HEK293 (cell line): ENCODE results near the gene PHACTR1.

Experiments used
- IKZF3 ChIP-seq: fragments of 450-650 bp; IDR thresholded peaks from 2 replicates; pipeline ENCODE4 v1.5.0; 2018; ENCODE audit warnings: missing biosample characterization, mild to moderate bottlenecking, missing genetic modification characterization, moderate library complexity
- MZF1 ChIP-seq: fragments of 450-650 bp; formaldehyde crosslinking; IDR thresholded peaks from 2 replicates; pipeline ENCODE4 v1.5.1; 2017; ENCODE audit warnings: missing biosample characterization, missing genetic modification characterization, borderline replicate concordance
- SETDB1 ChIP-seq: IDR thresholded peaks from one replicate; pipeline ENCODE4 v1.6.1; 2017; ENCODE audit warnings: mild to moderate bottlenecking, low read length, moderate library complexity, mixed read lengths; ENCODE audit not compliant: insufficient read length
- ZNF548 ChIP-seq: fragments of 450-650 bp; formaldehyde crosslinking; IDR thresholded peaks from 2 replicates; pipeline ENCODE4 v1.5.1; 2016; ENCODE audit warnings: missing biosample characterization, missing genetic modification characterization
- TF ChIP-seq, protein P1 (sequence below): fragments of 450-650 bp; formaldehyde crosslinking; IDR thresholded peaks from 2 replicates; pipeline ENCODE4 v1.5.1; 2016; ENCODE audit warnings: missing biosample characterization, missing genetic modification characterization
- TF ChIP-seq, protein P2 (sequence below): fragments of 450-650 bp; formaldehyde crosslinking; conservative IDR thresholded peaks from 2 replicates; pipeline ENCODE4 v1.5.1; 2016; ENCODE audit warnings: low read depth, missing biosample characterization, missing genetic modification characterization
- TF ChIP-seq, protein P3 (sequence below): IDR thresholded peaks from 2 replicates; pipeline ENCODE4 v1.6.1; 2011; ENCODE audit warnings: mild to moderate bottlenecking, low read depth, low read length, borderline replicate concordance
- TF ChIP-seq, protein P4 (sequence below): fragments of 450-650 bp; formaldehyde crosslinking; IDR thresholded peaks from 2 replicates; pipeline ENCODE4 v1.5.1; 2016; ENCODE audit warnings: missing biosample characterization, missing genetic modification characterization, low read depth
- TF ChIP-seq, protein P5 (sequence below): fragments of 450-650 bp; formaldehyde crosslinking; IDR thresholded peaks from 2 replicates; pipeline ENCODE4 v1.5.1; 2016; ENCODE audit warnings: missing biosample characterization, missing genetic modification characterization, borderline replicate concordance
- TF ChIP-seq, protein P6 (sequence below): fragments of 450-650 bp; formaldehyde crosslinking; IDR thresholded peaks from 2 replicates; pipeline ENCODE4 v1.5.1; 2016; ENCODE audit warnings: missing biosample characterization, missing genetic modification characterization

DNA sequence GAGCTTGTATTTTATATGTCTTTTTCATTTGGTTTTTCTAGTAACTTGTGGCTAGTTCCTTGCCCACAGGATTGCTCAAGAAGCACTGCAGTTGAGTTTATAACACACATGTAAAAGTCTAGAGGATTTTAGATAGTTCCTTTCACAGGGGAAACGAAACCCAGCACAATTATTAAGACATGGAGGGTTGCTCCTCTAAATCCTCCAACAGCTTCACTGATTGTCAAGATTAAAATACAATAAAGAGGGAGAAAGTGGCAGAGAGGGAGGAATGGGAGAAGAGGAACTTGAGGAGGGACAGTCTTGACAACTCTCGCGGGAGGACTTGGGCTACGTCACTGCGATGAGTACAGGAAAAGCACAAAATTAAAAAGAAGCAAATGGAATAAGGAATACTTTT is 621.5 kb downstream of the PHACTR1 start:
- TF ChIP-seq ZNF548 (tag by site-specific recombination), result no peak
- TF ChIP-seq, protein P1, sequence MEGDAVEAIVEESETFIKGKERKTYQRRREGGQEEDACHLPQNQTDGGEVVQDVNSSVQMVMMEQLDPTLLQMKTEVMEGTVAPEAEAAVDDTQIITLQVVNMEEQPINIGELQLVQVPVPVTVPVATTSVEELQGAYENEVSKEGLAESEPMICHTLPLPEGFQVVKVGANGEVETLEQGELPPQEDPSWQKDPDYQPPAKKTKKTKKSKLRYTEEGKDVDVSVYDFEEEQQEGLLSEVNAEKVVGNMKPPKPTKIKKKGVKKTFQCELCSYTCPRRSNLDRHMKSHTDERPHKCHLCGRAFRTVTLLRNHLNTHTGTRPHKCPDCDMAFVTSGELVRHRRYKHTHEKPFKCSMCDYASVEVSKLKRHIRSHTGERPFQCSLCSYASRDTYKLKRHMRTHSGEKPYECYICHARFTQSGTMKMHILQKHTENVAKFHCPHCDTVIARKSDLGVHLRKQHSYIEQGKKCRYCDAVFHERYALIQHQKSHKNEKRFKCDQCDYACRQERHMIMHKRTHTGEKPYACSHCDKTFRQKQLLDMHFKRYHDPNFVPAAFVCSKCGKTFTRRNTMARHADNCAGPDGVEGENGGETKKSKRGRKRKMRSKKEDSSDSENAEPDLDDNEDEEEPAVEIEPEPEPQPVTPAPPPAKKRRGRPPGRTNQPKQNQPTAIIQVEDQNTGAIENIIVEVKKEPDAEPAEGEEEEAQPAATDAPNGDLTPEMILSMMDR, result no peak
- TF ChIP-seq SETDB1, result no peak
- TF ChIP-seq, protein P2, sequence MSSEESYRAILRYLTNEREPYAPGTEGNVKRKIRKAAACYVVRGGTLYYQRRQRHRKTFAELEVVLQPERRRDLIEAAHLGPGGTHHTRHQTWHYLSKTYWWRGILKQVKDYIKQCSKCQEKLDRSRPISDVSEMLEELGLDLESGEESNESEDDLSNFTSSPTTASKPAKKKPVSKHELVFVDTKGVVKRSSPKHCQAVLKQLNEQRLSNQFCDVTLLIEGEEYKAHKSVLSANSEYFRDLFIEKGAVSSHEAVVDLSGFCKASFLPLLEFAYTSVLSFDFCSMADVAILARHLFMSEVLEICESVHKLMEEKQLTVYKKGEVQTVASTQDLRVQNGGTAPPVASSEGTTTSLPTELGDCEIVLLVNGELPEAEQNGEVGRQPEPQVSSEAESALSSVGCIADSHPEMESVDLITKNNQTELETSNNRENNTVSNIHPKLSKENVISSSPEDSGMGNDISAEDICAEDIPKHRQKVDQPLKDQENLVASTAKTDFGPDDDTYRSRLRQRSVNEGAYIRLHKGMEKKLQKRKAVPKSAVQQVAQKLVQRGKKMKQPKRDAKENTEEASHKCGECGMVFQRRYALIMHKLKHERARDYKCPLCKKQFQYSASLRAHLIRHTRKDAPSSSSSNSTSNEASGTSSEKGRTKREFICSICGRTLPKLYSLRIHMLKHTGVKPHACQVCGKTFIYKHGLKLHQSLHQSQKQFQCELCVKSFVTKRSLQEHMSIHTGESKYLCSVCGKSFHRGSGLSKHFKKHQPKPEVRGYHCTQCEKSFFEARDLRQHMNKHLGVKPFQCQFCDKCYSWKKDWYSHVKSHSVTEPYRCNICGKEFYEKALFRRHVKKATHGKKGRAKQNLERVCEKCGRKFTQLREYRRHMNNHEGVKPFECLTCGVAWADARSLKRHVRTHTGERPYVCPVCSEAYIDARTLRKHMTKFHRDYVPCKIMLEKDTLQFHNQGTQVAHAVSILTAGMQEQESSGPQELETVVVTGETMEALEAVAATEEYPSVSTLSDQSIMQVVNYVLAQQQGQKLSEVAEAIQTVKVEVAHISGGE (tag by site-specific recombination), result no peak
- no peak for TF ChIP-seq MZF1 (tag by site-specific recombination)
- TF ChIP-seq, protein P3, sequence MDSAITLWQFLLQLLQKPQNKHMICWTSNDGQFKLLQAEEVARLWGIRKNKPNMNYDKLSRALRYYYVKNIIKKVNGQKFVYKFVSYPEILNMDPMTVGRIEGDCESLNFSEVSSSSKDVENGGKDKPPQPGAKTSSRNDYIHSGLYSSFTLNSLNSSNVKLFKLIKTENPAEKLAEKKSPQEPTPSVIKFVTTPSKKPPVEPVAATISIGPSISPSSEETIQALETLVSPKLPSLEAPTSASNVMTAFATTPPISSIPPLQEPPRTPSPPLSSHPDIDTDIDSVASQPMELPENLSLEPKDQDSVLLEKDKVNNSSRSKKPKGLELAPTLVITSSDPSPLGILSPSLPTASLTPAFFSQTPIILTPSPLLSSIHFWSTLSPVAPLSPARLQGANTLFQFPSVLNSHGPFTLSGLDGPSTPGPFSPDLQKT, result no peak
- TF ChIP-seq, protein P4, sequence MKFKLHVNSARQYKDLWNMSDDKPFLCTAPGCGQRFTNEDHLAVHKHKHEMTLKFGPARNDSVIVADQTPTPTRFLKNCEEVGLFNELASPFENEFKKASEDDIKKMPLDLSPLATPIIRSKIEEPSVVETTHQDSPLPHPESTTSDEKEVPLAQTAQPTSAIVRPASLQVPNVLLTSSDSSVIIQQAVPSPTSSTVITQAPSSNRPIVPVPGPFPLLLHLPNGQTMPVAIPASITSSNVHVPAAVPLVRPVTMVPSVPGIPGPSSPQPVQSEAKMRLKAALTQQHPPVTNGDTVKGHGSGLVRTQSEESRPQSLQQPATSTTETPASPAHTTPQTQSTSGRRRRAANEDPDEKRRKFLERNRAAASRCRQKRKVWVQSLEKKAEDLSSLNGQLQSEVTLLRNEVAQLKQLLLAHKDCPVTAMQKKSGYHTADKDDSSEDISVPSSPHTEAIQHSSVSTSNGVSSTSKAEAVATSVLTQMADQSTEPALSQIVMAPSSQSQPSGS (tag by site-specific recombination), result no peak
- TF ChIP-seq, protein P5, sequence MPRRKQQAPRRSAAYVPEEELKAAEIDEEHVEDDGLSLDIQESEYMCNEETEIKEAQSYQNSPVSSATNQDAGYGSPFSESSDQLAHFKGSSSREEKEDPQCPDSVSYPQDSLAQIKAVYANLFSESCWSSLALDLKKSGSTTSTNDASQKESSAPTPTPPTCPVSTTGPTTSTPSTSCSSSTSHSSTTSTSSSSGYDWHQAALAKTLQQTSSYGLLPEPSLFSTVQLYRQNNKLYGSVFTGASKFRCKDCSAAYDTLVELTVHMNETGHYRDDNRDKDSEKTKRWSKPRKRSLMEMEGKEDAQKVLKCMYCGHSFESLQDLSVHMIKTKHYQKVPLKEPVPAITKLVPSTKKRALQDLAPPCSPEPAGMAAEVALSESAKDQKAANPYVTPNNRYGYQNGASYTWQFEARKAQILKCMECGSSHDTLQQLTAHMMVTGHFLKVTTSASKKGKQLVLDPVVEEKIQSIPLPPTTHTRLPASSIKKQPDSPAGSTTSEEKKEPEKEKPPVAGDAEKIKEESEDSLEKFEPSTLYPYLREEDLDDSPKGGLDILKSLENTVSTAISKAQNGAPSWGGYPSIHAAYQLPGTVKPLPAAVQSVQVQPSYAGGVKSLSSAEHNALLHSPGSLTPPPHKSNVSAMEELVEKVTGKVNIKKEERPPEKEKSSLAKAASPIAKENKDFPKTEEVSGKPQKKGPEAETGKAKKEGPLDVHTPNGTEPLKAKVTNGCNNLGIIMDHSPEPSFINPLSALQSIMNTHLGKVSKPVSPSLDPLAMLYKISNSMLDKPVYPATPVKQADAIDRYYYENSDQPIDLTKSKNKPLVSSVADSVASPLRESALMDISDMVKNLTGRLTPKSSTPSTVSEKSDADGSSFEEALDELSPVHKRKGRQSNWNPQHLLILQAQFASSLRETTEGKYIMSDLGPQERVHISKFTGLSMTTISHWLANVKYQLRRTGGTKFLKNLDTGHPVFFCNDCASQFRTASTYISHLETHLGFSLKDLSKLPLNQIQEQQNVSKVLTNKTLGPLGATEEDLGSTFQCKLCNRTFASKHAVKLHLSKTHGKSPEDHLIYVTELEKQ, result no peak
- TF ChIP-seq, protein P6, sequence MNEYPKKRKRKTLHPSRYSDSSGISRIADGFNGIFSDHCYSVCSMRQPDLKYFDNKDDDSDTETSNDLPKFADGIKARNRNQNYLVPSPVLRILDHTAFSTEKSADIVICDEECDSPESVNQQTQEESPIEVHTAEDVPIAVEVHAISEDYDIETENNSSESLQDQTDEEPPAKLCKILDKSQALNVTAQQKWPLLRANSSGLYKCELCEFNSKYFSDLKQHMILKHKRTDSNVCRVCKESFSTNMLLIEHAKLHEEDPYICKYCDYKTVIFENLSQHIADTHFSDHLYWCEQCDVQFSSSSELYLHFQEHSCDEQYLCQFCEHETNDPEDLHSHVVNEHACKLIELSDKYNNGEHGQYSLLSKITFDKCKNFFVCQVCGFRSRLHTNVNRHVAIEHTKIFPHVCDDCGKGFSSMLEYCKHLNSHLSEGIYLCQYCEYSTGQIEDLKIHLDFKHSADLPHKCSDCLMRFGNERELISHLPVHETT (tag by site-specific recombination), result no peak
- no peak for TF ChIP-seq IKZF3 (tag by site-specific recombination)
